GM10266 (cell line): Measurements from ENCODE around the gene TBC1D3G.
"Not testable (repeated sequence)": the region's sequence is repeated elsewhere in the genome, so short reads cannot be mapped to it uniquely, and the experiment has no call there.

ENCODE experiments used
- DNase-seq: peaks from one replicate; pipeline ENCODE4 v3.0.0; 2012; ENCODE audit errors: extremely low spot score

Gene TBC1D3G

DNA sequence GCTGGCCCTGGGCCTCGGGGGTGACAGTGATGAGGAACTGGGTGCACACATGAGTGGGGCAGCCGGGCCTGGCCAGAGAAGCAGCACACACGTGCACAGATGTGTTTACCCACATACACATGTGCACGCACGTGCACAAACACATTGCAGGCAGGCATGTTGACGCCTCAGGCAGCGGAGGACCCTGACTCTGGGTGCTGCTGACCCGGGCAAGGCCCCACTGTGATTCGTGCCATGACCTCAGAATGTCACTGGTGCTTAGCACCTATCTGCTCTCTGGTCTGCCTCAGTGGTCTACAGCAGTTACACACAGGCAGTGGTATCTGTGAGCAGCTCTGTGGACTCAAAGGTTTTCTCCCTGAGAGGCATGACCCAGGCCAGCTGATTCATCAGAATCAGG is at the start of gene TBC1D3G:
TBC1D3G (plus strand) TSS at position 301 of the 400 bp plus-strand sequence. CDS start 1,528 bp downstream, outside the sequence.
- DNase-seq, result not testable (repeated sequence)

GRCh38 chr17:36283256-36283655 is 40.4 kb upstream of the TBC1D3G start:
- not testable (repeated sequence) for DNase-seq

DNA sequence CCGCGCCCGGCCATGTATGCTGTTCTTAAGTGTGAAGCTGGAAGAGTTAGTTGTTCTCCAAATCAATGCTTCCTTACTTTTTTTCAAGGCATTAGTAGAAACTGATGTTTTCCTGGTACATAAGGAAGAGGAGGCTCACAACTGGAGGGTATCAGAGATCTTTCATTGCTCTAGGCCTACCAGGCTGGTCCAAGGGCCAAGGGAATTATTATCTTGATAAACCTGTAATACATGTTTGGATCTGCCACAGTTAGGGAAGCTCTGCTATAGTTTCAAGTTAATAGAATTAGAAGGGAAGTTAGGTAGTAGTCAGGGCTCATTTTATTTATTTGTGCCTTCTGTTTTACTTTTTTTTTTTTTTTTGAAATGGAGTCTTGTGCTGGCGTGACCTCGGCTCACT is 39.5 kb upstream of the TBC1D3G start:
- DNase-seq, result not testable (repeated sequence)

GRCh38 chr17:36289965-36290612 is 33.6 kb upstream of the TBC1D3G start:
- DNase-seq, result not testable (repeated sequence)

GRCh38 chr17:36295161-36295560 is 28.5 kb upstream of the TBC1D3G start:
- DNase-seq, result not testable (repeated sequence)

DNA sequence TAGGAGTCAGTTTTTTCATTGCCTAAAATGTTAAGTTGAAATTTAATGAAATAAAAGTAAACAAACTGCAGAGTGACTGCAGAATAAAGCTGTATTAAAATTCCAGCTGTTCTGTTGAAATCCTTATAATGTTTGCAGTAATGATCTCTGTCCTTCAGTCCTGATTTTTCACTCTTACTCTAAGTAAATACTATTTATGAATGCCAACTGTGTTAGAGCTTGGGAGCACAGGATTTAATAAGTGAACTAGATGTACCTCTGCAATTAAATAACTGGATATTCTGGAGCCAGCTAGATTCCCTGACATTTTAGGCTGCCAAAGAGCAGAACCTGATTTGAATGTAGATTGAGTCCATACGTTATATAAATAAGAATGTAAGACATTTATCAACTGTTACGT is 7.9 kb upstream of the TBC1D3G start:
- not testable (repeated sequence) for DNase-seq

- not testable (repeated sequence) for DNase-seq
Measured at GRCh38 chr17:36362496-36362895, 38.8 kb downstream of the TBC1D3G start.

DNA sequence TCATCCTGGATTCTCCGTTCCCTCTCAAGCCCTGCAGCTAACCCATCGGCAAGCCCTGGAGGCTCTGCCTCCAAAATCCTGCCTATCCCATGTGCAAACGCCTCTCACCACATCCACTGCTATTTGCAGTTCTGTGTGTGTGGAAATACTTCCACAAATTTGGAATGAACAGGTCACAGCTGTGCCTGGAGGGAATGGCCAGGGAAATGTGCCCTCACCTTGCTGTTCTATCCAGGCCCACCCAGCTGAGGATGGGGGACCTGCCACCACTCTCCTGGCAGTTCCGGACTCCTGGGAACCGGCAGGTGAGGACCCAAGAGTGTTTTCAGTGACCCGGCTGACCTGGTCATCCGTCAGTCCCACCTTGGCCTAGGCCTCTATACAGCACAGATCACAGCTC is 52.3 kb downstream of the TBC1D3G start:
- not testable (repeated sequence) for DNase-seq
